Dermis microvascular lymphatic vessel endothelial cell (primary cell): ENCODE results near the gene GPR84. TPM values are rescaled to one million over a fixed set of nuclear protein-coding genes. Genes with fewer than 3 reads are reported as not detected.

Experiments used
- DNase-seq, 2 donors: peaks; one replicate each; pipeline versions ENCODE4 v3.0.0 to v3.0.0-alpha.2; 2010; ENCODE audit warnings: low read depth in 2 of 2
- total RNA-seq: library from RNA; depleted of rRNA; stranded (reverse); fragments of >200 nt; gene quantifications from 2 replicates; pipeline ENCODE4 v1.2.1, GENCODE V29; 2014

Gene GPR84
- not detected in 2 replicates for total RNA-seq

GRCh38 chr12:54364413-54364812 lies at the start of gene GPR84:
Gene GPR84 (minus strand): TSS chr12:54364486. CDS start chr12:54363851, 635 bp downstream.
- DNase-seq = no peak

- peak in 1 of 2 donors; percentile 92 for DNase-seq
Measured at GRCh38 chr12:54413284-54414190, 49.3 kb upstream of the GPR84 start.

- peak in 1 of 2 donors; percentile 23 for DNase-seq
Measured at GRCh38 chr12:54412786-54413185, 48.5 kb upstream of the GPR84 start.

GRCh38 chr12:54412348-54412747 lies 48.1 kb upstream of the GPR84 start:
- peak in 1 of 2 donors; percentile 33 for DNase-seq

- DNase-seq = peak in 1 of 2 donors; percentile 90
Measured at GRCh38 chr12:54411391-54412241, 47.3 kb upstream of the GPR84 start.

- no peak for DNase-seq
Measured at GRCh38 chr12:54409267-54409666, 45.0 kb upstream of the GPR84 start.

- no peak for DNase-seq
Measured at GRCh38 chr12:54407183-54407905, 43.1 kb upstream of the GPR84 start.

GRCh38 chr12:54405573-54405972 lies 41.3 kb upstream of the GPR84 start:
- DNase-seq = no peak

- no peak for DNase-seq
Measured at GRCh38 chr12:54405106-54405505, 40.8 kb upstream of the GPR84 start.

GRCh38 chr12:54404061-54405004 lies 40.0 kb upstream of the GPR84 start:
- peak in 1 of 2 donors; percentile 73 for DNase-seq

GRCh38 chr12:54401119-54401518 lies 36.8 kb upstream of the GPR84 start:
- DNase-seq = no peak

- DNase-seq = peak; percentile 70 to 84
Measured at GRCh38 chr12:54398995-54399793, 34.9 kb upstream of the GPR84 start.

- DNase-seq = no peak
Measured at GRCh38 chr12:54398218-54398617, 33.9 kb upstream of the GPR84 start.

GRCh38 chr12:54397157-54397556 lies 32.9 kb upstream of the GPR84 start:
- no peak for DNase-seq

- DNase-seq = no peak
Measured at GRCh38 chr12:54395545-54395944, 31.3 kb upstream of the GPR84 start.

- no peak for DNase-seq
Measured at GRCh38 chr12:54394986-54395385, 30.7 kb upstream of the GPR84 start.

- peak in 1 of 2 donors; percentile 38 for DNase-seq
Measured at GRCh38 chr12:54394281-54394719, 30.0 kb upstream of the GPR84 start.

- DNase-seq = no peak
Measured at GRCh38 chr12:54393743-54394142, 29.5 kb upstream of the GPR84 start.

- DNase-seq = no peak
Measured at GRCh38 chr12:54393207-54393609, 28.9 kb upstream of the GPR84 start.
